SH-SY5Y (cell line): ENCODE data around the gene THSD4.

Experiments
- GATA2 ChIP-seq: IDR thresholded peaks from 2 replicates; pipeline ENCODE4 v1.6.1; 2011; ENCODE audit warnings: mild to moderate bottlenecking, low read depth, low read length
- GATA3 ChIP-seq: IDR thresholded peaks from 2 replicates; pipeline ENCODE4 v1.6.1; 2011; ENCODE audit warnings: low read depth, mild to moderate bottlenecking, low read length, moderate library complexity

DNA sequence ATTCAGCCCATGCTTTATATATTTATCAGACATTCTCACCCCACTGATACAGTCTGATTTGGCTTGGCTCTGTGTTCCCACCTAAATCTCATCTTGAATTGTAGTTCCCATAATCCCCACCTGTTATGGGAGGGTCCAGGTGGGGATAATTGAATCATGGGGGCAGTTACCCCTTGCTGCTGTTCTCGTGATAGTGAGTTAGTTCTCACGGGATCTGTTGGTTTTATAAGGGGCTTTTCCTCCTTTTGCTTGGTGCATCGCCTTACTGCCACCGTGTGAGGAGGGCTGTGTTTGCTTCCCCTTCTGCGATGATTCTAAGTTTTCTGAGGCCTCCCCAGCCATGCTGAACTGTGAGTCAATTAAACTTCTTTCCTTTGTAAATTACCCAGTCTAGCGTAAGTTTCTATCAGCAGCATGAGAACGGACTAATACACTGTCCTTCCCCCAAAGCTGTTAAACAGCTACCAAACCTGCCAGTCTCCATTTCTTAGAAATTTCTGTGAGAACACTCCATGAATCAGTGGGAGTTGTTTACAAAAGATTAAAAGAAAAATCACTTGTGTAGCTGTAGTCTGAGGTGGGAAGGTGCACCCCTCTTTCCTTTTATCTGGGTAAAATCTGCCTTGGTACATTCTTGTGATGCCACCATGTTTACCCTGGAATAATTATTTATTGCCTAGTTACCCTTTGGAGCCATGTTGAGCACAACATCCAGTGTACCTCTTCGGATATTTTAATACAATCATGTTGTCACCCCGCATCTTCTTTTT is 160.5 kb downstream of the THSD4 start:
- no peak for TF ChIP-seq GATA3
- no peak for TF ChIP-seq GATA2
